Measurements from ENCODE around the gene ALCAM.

Gene ALCAM

DNA sequence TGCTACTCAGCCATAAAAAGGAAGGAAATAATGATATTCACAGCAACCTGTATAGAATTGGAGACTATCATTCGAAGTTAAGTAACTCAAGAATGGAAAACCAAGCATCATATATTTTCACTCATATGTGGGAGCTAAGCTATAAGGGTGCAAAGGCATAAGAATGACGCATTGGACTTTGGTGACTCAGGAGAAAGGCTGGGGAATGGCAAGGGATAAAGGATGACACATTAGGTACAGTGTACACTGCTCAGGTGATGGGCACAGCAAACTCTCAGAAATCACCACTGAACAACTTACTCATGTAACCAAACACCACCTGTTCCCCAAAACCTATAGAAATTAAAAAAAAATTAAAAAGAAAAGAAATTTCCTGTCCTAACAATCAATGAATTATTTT is 42.7 kb downstream of the ALCAM start:
- no peak overlapping the region for H3K27ac ChIP-seq (ENCODE audit: low read depth, low read length)
- no peaks in the 10 kb centered on the region for H3K4me1 ChIP-seq (ENCODE audit: control insufficient read depth, insufficient read depth, low read length)
- H3K36me3 ChIP-seq (ENCODE audit: control insufficient read depth, insufficient read depth, low read length) = no peaks in the 10 kb centered on the region
- no peak overlapping the region for H3K9ac ChIP-seq (ENCODE audit: low read length)
- no peaks in the 10 kb centered on the region for H3K27me3 ChIP-seq (ENCODE audit: control insufficient read depth, insufficient read depth, low read length)
- no peak overlapping the region for H3K4me3 ChIP-seq (ENCODE audit: low read depth, low read length)
- no peaks in the 10 kb centered on the region; the same call in 1 of the 2 replicates for H3K9me3 ChIP-seq (ENCODE audit: control insufficient read depth, insufficient read depth, low read depth, low read length)

DNA sequence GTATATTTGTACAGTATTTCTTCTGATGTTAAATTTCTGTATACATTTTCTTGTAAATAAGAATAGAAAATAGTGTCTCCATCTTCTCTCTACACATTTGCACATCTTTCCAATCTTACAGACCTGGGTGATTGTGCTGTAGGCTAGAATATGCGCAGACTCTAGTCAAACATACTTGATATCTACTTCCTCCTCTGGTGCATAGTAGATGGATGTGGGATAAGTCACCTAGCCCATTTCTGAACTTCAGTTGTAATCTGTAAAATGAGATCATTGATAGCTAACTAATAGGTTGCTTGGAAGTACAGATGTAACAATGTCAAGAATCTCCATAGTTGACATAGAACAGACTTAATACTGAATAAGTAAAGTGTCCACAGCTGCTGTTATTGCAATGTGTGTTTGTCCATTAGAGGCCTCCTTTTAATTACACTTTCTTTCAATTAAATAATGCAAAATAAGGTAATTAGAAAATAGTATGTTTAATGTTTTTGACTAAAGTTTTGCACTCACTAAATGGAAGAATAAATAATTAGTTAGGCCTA is 46.7 kb downstream of the ALCAM start:
- Histone ChIP-seq H3K27ac (ENCODE audit: low read depth, low read length) (no peak overlapping the region), H3K27me3 (ENCODE audit: control insufficient read depth, insufficient read depth, low read length) (no peaks in the 10 kb centered on the region), H3K4me3 (ENCODE audit: low read depth, low read length) (no peak overlapping the region), H3K9me3 (ENCODE audit: control insufficient read depth, insufficient read depth, low read depth, low read length) (no peaks in the 10 kb centered on the region), H3K9ac (ENCODE audit: low read length) (no peak overlapping the region), H3K4me1 (ENCODE audit: control insufficient read depth, insufficient read depth, low read length) (peaks cover 4% of the 10 kb centered on the region; the same call in 1 of the 2 replicates), H3K36me3 (ENCODE audit: control insufficient read depth, insufficient read depth, low read length) (no peaks in the 10 kb centered on the region)

GRCh38 chr3:105414841-105415240 is 48.1 kb downstream of the ALCAM start:
- Histone ChIP-seq H3K36me3 (ENCODE audit: control insufficient read depth, insufficient read depth, low read length) (no peaks in the 10 kb centered on the region), H3K4me3 (ENCODE audit: low read depth, low read length) (no peak overlapping the region), H3K9me3 (ENCODE audit: control insufficient read depth, insufficient read depth, low read depth, low read length) (no peaks in the 10 kb centered on the region), H3K27ac (ENCODE audit: low read depth, low read length) (peak overlapping the region; percentile 33; the same call in 1 of the 2 replicates), H3K27me3 (ENCODE audit: control insufficient read depth, insufficient read depth, low read length) (no peaks in the 10 kb centered on the region), H3K4me1 (ENCODE audit: control insufficient read depth, insufficient read depth, low read length) (peaks cover 4% of the 10 kb centered on the region; the same call in 1 of the 2 replicates), H3K9ac (ENCODE audit: low read length) (no peak overlapping the region)

GRCh38 chr3:105415951-105416350 is 49.2 kb downstream of the ALCAM start:
- Histone ChIP-seq H3K9ac (ENCODE audit: low read length) (no peak overlapping the region), H3K4me3 (ENCODE audit: low read depth, low read length) (no peak overlapping the region), H3K4me1 (ENCODE audit: control insufficient read depth, insufficient read depth, low read length) (peaks cover 4% of the 10 kb centered on the region; the same call in 1 of the 2 replicates), H3K27ac (ENCODE audit: low read depth, low read length) (no peak overlapping the region), H3K27me3 (ENCODE audit: control insufficient read depth, insufficient read depth, low read length) (no peaks in the 10 kb centered on the region), H3K36me3 (ENCODE audit: control insufficient read depth, insufficient read depth, low read length) (no peaks in the 10 kb centered on the region), H3K9me3 (ENCODE audit: control insufficient read depth, insufficient read depth, low read depth, low read length) (no peaks in the 10 kb centered on the region)

GRCh38 chr3:105417525-105418289 is 51.0 kb downstream of the ALCAM start:
- H3K36me3 ChIP-seq (ENCODE audit: control insufficient read depth, insufficient read depth, low read length) = no peaks in the 10 kb centered on the region
- no peak overlapping the region for H3K9ac ChIP-seq (ENCODE audit: low read length)
- H3K27me3 ChIP-seq (ENCODE audit: control insufficient read depth, insufficient read depth, low read length) = no peaks in the 10 kb centered on the region
- H3K4me1 ChIP-seq (ENCODE audit: control insufficient read depth, insufficient read depth, low read length) = peaks cover 4% of the 10 kb centered on the region; the same call in 1 of the 2 replicates
- no peaks in the 10 kb centered on the region for H3K9me3 ChIP-seq (ENCODE audit: control insufficient read depth, insufficient read depth, low read depth, low read length)
- H3K4me3 ChIP-seq (ENCODE audit: low read depth, low read length) = no peak overlapping the region
- no peak overlapping the region for H3K27ac ChIP-seq (ENCODE audit: low read depth, low read length)

- no peaks in the 10 kb centered on the region for H3K36me3 ChIP-seq (ENCODE audit: control insufficient read depth, insufficient read depth, low read length)
These were observed 55.9 kb downstream of the ALCAM start for GRCh38 chr3:105422645-105423044.

DNA sequence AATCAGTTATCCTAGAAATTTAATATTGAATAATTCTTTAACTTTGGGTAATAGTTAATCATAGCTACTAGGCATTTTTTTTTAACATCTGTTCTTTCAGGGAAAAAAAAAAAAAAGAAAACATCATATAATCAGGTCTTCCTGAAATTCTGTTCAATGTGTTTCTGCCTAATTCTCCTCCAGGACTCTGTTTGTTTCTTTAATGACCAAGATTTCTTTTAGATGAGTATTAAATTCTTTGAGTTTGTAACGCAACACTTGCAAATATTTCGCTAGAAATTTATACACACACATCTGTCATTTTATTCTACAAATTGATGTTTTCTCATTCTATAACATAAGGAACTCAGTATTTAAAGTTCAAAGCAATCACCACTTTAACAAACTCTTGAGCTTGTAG is 56.7 kb downstream of the ALCAM start:
- Histone ChIP-seq H3K4me1 (ENCODE audit: control insufficient read depth, insufficient read depth, low read length) (peaks cover 10% of the 10 kb centered on the region; the same call in 1 of the 2 replicates), H3K4me3 (ENCODE audit: low read depth, low read length) (no peak overlapping the region), H3K9ac (ENCODE audit: low read length) (no peak overlapping the region), H3K9me3 (ENCODE audit: control insufficient read depth, insufficient read depth, low read depth, low read length) (no peaks in the 10 kb centered on the region), H3K27ac (ENCODE audit: low read depth, low read length) (no peak overlapping the region), H3K36me3 (ENCODE audit: control insufficient read depth, insufficient read depth, low read length) (no peaks in the 10 kb centered on the region), H3K27me3 (ENCODE audit: control insufficient read depth, insufficient read depth, low read length) (no peaks in the 10 kb centered on the region)

More at GRCh38 chr3:105422645-105423044, 55.9 kb downstream of the ALCAM start:
- Histone ChIP-seq H3K4me3 (ENCODE audit: low read depth, low read length) (no peak overlapping the region), H3K9ac (ENCODE audit: low read length) (no peak overlapping the region), H3K4me1 (ENCODE audit: control insufficient read depth, insufficient read depth, low read length) (peaks cover 10% of the 10 kb centered on the region; the same call in 1 of the 2 replicates), H3K9me3 (ENCODE audit: control insufficient read depth, insufficient read depth, low read depth, low read length) (no peaks in the 10 kb centered on the region), H3K27ac (ENCODE audit: low read depth, low read length) (no peak overlapping the region), H3K27me3 (ENCODE audit: control insufficient read depth, insufficient read depth, low read length) (no peaks in the 10 kb centered on the region)

- no peaks in the 10 kb centered on the region for H3K9me3 ChIP-seq (ENCODE audit: control insufficient read depth, insufficient read depth, low read depth, low read length)
- H3K27me3 ChIP-seq (ENCODE audit: control insufficient read depth, insufficient read depth, low read length) = no peaks in the 10 kb centered on the region
- H3K4me3 ChIP-seq (ENCODE audit: low read depth, low read length) = no peak overlapping the region
- peaks cover 10% of the 10 kb centered on the region; the same call in 1 of the 2 replicates for H3K4me1 ChIP-seq (ENCODE audit: control insufficient read depth, insufficient read depth, low read length)
- no peak overlapping the region for H3K27ac ChIP-seq (ENCODE audit: low read depth, low read length)
- no peaks in the 10 kb centered on the region for H3K36me3 ChIP-seq (ENCODE audit: control insufficient read depth, insufficient read depth, low read length)
- H3K9ac ChIP-seq (ENCODE audit: low read length) = no peak overlapping the region
These were observed 57.9 kb downstream of the ALCAM start for GRCh38 chr3:105424412-105425152.

GRCh38 chr3:105425153-105425502 is 58.4 kb downstream of the ALCAM start:
- H3K9ac ChIP-seq (ENCODE audit: low read length) = no peak overlapping the region
- H3K4me3 ChIP-seq (ENCODE audit: low read depth, low read length) = no peak overlapping the region
- no peak overlapping the region for H3K27ac ChIP-seq (ENCODE audit: low read depth, low read length)
- H3K27me3 ChIP-seq (ENCODE audit: control insufficient read depth, insufficient read depth, low read length) = no peaks in the 10 kb centered on the region
- H3K36me3 ChIP-seq (ENCODE audit: control insufficient read depth, insufficient read depth, low read length) = no peaks in the 10 kb centered on the region
- H3K4me1 ChIP-seq (ENCODE audit: control insufficient read depth, insufficient read depth, low read length) = peaks cover 10% of the 10 kb centered on the region; the same call in 1 of the 2 replicates
- no peaks in the 10 kb centered on the region for H3K9me3 ChIP-seq (ENCODE audit: control insufficient read depth, insufficient read depth, low read depth, low read length)

GRCh38 chr3:105427332-105427731 is 60.6 kb downstream of the ALCAM start:
- no peak overlapping the region for H3K27ac ChIP-seq (ENCODE audit: low read depth, low read length)
- H3K36me3 ChIP-seq (ENCODE audit: control insufficient read depth, insufficient read depth, low read length) = no peaks in the 10 kb centered on the region
- H3K9ac ChIP-seq (ENCODE audit: low read length) = no peak overlapping the region
- H3K27me3 ChIP-seq (ENCODE audit: control insufficient read depth, insufficient read depth, low read length) = no peaks in the 10 kb centered on the region
- peaks cover 10% of the 10 kb centered on the region; the same call in 1 of the 2 replicates for H3K4me1 ChIP-seq (ENCODE audit: control insufficient read depth, insufficient read depth, low read length)
- no peak overlapping the region for H3K4me3 ChIP-seq (ENCODE audit: low read depth, low read length)
- H3K9me3 ChIP-seq (ENCODE audit: control insufficient read depth, insufficient read depth, low read depth, low read length) = no peaks in the 10 kb centered on the region
